Inflammatory macrophage treated with lipopolysaccharide for 4 hours (primary cell): ENCODE data around the gene PXN.
"Not testable (repeated sequence)": the region's sequence is repeated elsewhere in the genome, so short reads cannot be mapped to it uniquely, and the experiment has no call there.

Source experiments
- DNase-seq: peaks from one replicate; pipeline ENCODE4 v3.0.0-alpha.2; 2020

Gene PXN

GRCh38 chr12:120204171-120204570 lies 61.4 kb downstream of the PXN start:
- DNase-seq: no peak

GRCh38 chr12:120200364-120200800 lies 65.1 kb downstream of the PXN start:
- DNase-seq: no peak

- peak; percentile 28 for DNase-seq
Measured at GRCh38 chr12:120199595-120200306, 65.8 kb downstream of the PXN start.

GRCh38 chr12:120199025-120199424 lies 66.5 kb downstream of the PXN start:
- no peak for DNase-seq

- DNase-seq: no peak
Measured at GRCh38 chr12:120197542-120197887, 68.0 kb downstream of the PXN start.

GRCh38 chr12:120196817-120197541 lies 68.6 kb downstream of the PXN start:
- not testable (repeated sequence) for DNase-seq

- DNase-seq: no peak
Measured at GRCh38 chr12:120196363-120196762, 69.2 kb downstream of the PXN start.

- DNase-seq: peak; percentile 77
Measured at GRCh38 chr12:120194534-120195395, 70.8 kb downstream of the PXN start, which contains the start of gene GCN1. Gene GCN1, minus strand, starts transcription at chr12:120194715. Its CDS starts 18 bp downstream, at chr12:120194697.

GRCh38 chr12:120194226-120194533 lies 71.3 kb downstream of the PXN start:
- no peak for DNase-seq

- not testable (repeated sequence) for DNase-seq
Measured at GRCh38 chr12:120193286-120193685, 72.2 kb downstream of the PXN start.

GRCh38 chr12:120190985-120191480 lies 74.5 kb downstream of the PXN start:
- no peak for DNase-seq

- DNase-seq: no peak
Measured at GRCh38 chr12:120190386-120190785, 75.1 kb downstream of the PXN start.

GRCh38 chr12:120186654-120187053 lies 78.9 kb downstream of the PXN start:
- no peak for DNase-seq

- DNase-seq: no peak
Measured at GRCh38 chr12:120183211-120183631, 82.3 kb downstream of the PXN start.

- DNase-seq: no peak
Measured at GRCh38 chr12:120181991-120182631, 83.4 kb downstream of the PXN start.

- DNase-seq: no peak
Measured at GRCh38 chr12:120180975-120181374, 84.6 kb downstream of the PXN start.

- DNase-seq: no peak
Measured at GRCh38 chr12:120175537-120175936, 90.0 kb downstream of the PXN start.

- DNase-seq: no peak
Measured at GRCh38 chr12:120175062-120175461, 90.5 kb downstream of the PXN start.

GRCh38 chr12:120172053-120172452 lies 93.5 kb downstream of the PXN start:
- no peak for DNase-seq

- DNase-seq: no peak
Measured at GRCh38 chr12:120170631-120171030, 94.9 kb downstream of the PXN start.

- DNase-seq: no peak
Measured at GRCh38 chr12:120169946-120170345, 95.6 kb downstream of the PXN start.

- DNase-seq: no peak
Measured at GRCh38 chr12:120168337-120168736, 97.2 kb downstream of the PXN start.
